Measurements from ENCODE around the gene FADS3.

The FADS3 gene

GRCh38 chr11:61854206-61854895, 37.0 kb downstream of the FADS3 start:
- DNase-seq = no peak

GRCh38 chr11:61853698-61854169, 37.6 kb downstream of the FADS3 start:
- no peak for DNase-seq

GRCh38 chr11:61851900-61852295, 39.4 kb downstream of the FADS3 start:
- DNase-seq = no peak

GRCh38 chr11:61851113-61851899, 40.0 kb downstream of the FADS3 start:
- no peak for DNase-seq

GRCh38 chr11:61850687-61851086, 40.7 kb downstream of the FADS3 start:
- DNase-seq = no peak

- no peak for DNase-seq
These were observed 42.7 kb downstream of the FADS3 start for GRCh38 chr11:61848631-61849030.

- no peak for DNase-seq
These were observed 43.3 kb downstream of the FADS3 start for GRCh38 chr11:61847914-61848581.

- DNase-seq = no peak
These were observed 44.9 kb downstream of the FADS3 start for GRCh38 chr11:61846362-61847020.

GRCh38 chr11:61844909-61845565, 46.3 kb downstream of the FADS3 start:
- no peak for DNase-seq

- no peak for DNase-seq
These were observed 48.9 kb downstream of the FADS3 start for GRCh38 chr11:61842528-61842820.

GRCh38 chr11:61841636-61842527, 49.5 kb downstream of the FADS3 start:
- no peak for DNase-seq

GRCh38 chr11:61840371-61840770, 51.0 kb downstream of the FADS3 start:
- no peak for DNase-seq

- no peak for DNase-seq
These were observed 51.6 kb downstream of the FADS3 start for GRCh38 chr11:61839742-61840141.

- no peak for DNase-seq
These were observed 52.4 kb downstream of the FADS3 start for GRCh38 chr11:61838921-61839320.

- no peak for DNase-seq
These were observed 52.8 kb downstream of the FADS3 start for GRCh38 chr11:61838501-61838900.

GRCh38 chr11:61837411-61838005, 53.8 kb downstream of the FADS3 start:
- no peak for DNase-seq

GRCh38 chr11:61836193-61836592, 55.2 kb downstream of the FADS3 start:
- no peak for DNase-seq

GRCh38 chr11:61834278-61835048, 56.9 kb downstream of the FADS3 start:
- peak; percentile 21 to 39 for DNase-seq

GRCh38 chr11:61833926-61834277, 57.4 kb downstream of the FADS3 start:
- DNase-seq = no peak

- no peak for DNase-seq
These were observed 57.9 kb downstream of the FADS3 start for GRCh38 chr11:61833471-61833870.

GRCh38 chr11:61832754-61833153, 58.6 kb downstream of the FADS3 start:
- DNase-seq = no peak

Data from stimulated activated CD4-positive, alpha-beta T cell treated with anti-CD3 and anti-CD28 coated beads, Interleukin-2, amount 100 ng/mL, for 24 hours (primary cell).